DOHH2 (cell line): ENCODE data around the gene CCN5.

Experiments
- EZH2phosphoT487 ChIP-seq: fragments of 200-600 bp; sonication (generic); IDR thresholded peaks from 2 replicates; pipeline ENCODE4 v1.6.1; 2017; ENCODE audit warnings: borderline replicate concordance, mild to moderate bottlenecking, antibody characterized with exemption, low read length, moderate library complexity, mixed read lengths
- TF ChIP-seq, protein P1 (sequence below): fragments of 200-600 bp; sonication (generic); IDR thresholded peaks from one replicate; pipeline ENCODE4 v1.5.1; 2014; ENCODE audit warnings: antibody characterized with exemption, mild to moderate bottlenecking, low read depth, low read length; ENCODE audit not compliant: poor library complexity, severe bottlenecking

- TF ChIP-seq, protein P1, sequence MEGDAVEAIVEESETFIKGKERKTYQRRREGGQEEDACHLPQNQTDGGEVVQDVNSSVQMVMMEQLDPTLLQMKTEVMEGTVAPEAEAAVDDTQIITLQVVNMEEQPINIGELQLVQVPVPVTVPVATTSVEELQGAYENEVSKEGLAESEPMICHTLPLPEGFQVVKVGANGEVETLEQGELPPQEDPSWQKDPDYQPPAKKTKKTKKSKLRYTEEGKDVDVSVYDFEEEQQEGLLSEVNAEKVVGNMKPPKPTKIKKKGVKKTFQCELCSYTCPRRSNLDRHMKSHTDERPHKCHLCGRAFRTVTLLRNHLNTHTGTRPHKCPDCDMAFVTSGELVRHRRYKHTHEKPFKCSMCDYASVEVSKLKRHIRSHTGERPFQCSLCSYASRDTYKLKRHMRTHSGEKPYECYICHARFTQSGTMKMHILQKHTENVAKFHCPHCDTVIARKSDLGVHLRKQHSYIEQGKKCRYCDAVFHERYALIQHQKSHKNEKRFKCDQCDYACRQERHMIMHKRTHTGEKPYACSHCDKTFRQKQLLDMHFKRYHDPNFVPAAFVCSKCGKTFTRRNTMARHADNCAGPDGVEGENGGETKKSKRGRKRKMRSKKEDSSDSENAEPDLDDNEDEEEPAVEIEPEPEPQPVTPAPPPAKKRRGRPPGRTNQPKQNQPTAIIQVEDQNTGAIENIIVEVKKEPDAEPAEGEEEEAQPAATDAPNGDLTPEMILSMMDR, result no peak
- no peak for TF ChIP-seq EZH2phosphoT487
These were observed 36.9 kb upstream of the CCN5 start for GRCh38 chr20:44678242-44678641.
